ENCODE results near the gene MYOD1. TPM values are rescaled to one million over a fixed set of nuclear protein-coding genes. Genes with fewer than 3 reads are reported as not detected.

The MYOD1 gene
- total RNA-seq, 1 experiment from 2014 or later = not detected

DNA sequence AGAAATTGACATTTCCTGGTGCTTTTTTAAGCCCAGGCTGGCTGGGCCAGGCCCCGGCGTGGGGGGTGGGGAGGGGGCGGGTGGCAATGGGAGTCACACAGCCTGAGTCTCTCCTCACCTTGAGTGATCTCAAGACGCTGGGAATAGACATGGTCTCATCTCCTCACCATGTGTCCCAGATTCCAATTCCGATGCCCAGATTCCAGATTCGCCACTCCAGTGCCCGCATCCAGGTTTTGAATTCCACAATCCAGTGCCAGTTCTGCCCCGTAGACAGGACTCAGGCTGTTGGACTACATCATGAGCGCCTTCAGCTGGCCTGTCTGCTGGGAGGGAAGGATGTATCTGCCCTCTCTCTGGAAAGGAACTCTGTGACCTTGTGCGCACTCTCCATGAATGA is 34.3 kb downstream of the MYOD1 start:
- DNase-seq (ENCODE audit: low read depth, low spot score) = no peak
- Histone ChIP-seq H3K36me3 (ENCODE audit: control insufficient read depth, insufficient read depth, low read length) (no peaks in the 10 kb centered on the region), H3K9me3 (ENCODE audit: control insufficient read depth, insufficient read depth, low read depth, low read length) (no peaks in the 10 kb centered on the region), H3K4me3 (ENCODE audit: low read depth in 2 of 2, low read length in 2 of 2) (no peak overlapping the region), H3K4me1 (ENCODE audit: control insufficient read depth, insufficient read depth, low read length) (no peaks in the 10 kb centered on the region), H3K27me3 (ENCODE audit: control insufficient read depth, insufficient read depth, low read length) (peaks cover 4% of the 10 kb centered on the region; the same call in 1 of the 2 replicates), H3K27ac (ENCODE audit: low read length) (no peak overlapping the region)
- CTCF ChIA-PET = no interaction called here
- no peak for TF ChIP-seq TCF7L2 (IDR thresholded peaks at IDR 0.05; ENCODE audit: low read depth, low read length)
- no peak for TF ChIP-seq POLR2AphosphoS5 (IDR thresholded peaks at IDR 0.05; ENCODE audit: low read depth, low read length)
- no peak for TF ChIP-seq SIN3A (IDR thresholded peaks at IDR 0.05; ENCODE audit: borderline replicate concordance, insufficient read depth, low read depth, low read length)
- TF ChIP-seq, protein P1, sequence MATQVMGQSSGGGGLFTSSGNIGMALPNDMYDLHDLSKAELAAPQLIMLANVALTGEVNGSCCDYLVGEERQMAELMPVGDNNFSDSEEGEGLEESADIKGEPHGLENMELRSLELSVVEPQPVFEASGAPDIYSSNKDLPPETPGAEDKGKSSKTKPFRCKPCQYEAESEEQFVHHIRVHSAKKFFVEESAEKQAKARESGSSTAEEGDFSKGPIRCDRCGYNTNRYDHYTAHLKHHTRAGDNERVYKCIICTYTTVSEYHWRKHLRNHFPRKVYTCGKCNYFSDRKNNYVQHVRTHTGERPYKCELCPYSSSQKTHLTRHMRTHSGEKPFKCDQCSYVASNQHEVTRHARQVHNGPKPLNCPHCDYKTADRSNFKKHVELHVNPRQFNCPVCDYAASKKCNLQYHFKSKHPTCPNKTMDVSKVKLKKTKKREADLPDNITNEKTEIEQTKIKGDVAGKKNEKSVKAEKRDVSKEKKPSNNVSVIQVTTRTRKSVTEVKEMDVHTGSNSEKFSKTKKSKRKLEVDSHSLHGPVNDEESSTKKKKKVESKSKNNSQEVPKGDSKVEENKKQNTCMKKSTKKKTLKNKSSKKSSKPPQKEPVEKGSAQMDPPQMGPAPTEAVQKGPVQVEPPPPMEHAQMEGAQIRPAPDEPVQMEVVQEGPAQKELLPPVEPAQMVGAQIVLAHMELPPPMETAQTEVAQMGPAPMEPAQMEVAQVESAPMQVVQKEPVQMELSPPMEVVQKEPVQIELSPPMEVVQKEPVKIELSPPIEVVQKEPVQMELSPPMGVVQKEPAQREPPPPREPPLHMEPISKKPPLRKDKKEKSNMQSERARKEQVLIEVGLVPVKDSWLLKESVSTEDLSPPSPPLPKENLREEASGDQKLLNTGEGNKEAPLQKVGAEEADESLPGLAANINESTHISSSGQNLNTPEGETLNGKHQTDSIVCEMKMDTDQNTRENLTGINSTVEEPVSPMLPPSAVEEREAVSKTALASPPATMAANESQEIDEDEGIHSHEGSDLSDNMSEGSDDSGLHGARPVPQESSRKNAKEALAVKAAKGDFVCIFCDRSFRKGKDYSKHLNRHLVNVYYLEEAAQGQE (IDR thresholded peaks at IDR 0.05; ENCODE audit: insufficient read depth in 1 of 2, low read depth in 2 of 2, low read length in 1 of 2) = no peak
- TF ChIP-seq, protein P2, sequence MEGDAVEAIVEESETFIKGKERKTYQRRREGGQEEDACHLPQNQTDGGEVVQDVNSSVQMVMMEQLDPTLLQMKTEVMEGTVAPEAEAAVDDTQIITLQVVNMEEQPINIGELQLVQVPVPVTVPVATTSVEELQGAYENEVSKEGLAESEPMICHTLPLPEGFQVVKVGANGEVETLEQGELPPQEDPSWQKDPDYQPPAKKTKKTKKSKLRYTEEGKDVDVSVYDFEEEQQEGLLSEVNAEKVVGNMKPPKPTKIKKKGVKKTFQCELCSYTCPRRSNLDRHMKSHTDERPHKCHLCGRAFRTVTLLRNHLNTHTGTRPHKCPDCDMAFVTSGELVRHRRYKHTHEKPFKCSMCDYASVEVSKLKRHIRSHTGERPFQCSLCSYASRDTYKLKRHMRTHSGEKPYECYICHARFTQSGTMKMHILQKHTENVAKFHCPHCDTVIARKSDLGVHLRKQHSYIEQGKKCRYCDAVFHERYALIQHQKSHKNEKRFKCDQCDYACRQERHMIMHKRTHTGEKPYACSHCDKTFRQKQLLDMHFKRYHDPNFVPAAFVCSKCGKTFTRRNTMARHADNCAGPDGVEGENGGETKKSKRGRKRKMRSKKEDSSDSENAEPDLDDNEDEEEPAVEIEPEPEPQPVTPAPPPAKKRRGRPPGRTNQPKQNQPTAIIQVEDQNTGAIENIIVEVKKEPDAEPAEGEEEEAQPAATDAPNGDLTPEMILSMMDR (IDR thresholded peaks at IDR 0.05) = no peak
- POLR2A ChIA-PET = no interaction called here
- in situ Hi-C loops (cut with HindIII; ENCODE audit: low pct_unique_long_range_greater_than_20kb, low sequenced_read_pairs) = no loop called here
- intact Hi-C loops (cut with micrococcal nuclease; ENCODE audit: unreplicated experiment) = no loop called here
- no peak for ATAC-seq
- no TSS peak for BruUV-seq (replicated peaks)

GRCh38 chr11:17755891-17756290 is 36.5 kb downstream of the MYOD1 start:
- Histone ChIP-seq H3K9me3 (ENCODE audit: control insufficient read depth, insufficient read depth, low read depth, low read length) (no peaks in the 10 kb centered on the region), H3K27ac (ENCODE audit: low read length) (no peak overlapping the region), H3K4me3 (ENCODE audit: low read depth in 2 of 2, low read length in 2 of 2) (no peak overlapping the region), H3K27me3 (ENCODE audit: control insufficient read depth, insufficient read depth, low read length) (peaks cover 4% of the 10 kb centered on the region; the same call in 1 of the 2 replicates), H3K36me3 (ENCODE audit: control insufficient read depth, insufficient read depth, low read length) (no peaks in the 10 kb centered on the region), H3K4me1 (ENCODE audit: control insufficient read depth, insufficient read depth, low read length) (no peaks in the 10 kb centered on the region)
- in situ Hi-C loops (cut with HindIII; ENCODE audit: low pct_unique_long_range_greater_than_20kb, low sequenced_read_pairs) = no loop called here
- no peak for DNase-seq (ENCODE audit: low read depth, low spot score)
- ChIA-PET CTCF (no interaction called here), POLR2A (no interaction called here)
- intact Hi-C loops (cut with micrococcal nuclease; ENCODE audit: unreplicated experiment) = no loop called here
- TF ChIP-seq, protein P2 (IDR thresholded peaks at IDR 0.05) = no peak
- no peak for TF ChIP-seq SIN3A (IDR thresholded peaks at IDR 0.05; ENCODE audit: borderline replicate concordance, insufficient read depth, low read depth, low read length)
- TF ChIP-seq POLR2AphosphoS5 (IDR thresholded peaks at IDR 0.05; ENCODE audit: low read depth, low read length) = no peak
- TF ChIP-seq TCF7L2 (IDR thresholded peaks at IDR 0.05; ENCODE audit: low read depth, low read length) = no peak
- TF ChIP-seq, protein P1 (IDR thresholded peaks at IDR 0.05; ENCODE audit: insufficient read depth in 1 of 2, low read depth in 2 of 2, low read length in 1 of 2) = no peak
- no TSS peak for BruUV-seq (replicated peaks)
- no peak for ATAC-seq

All from Panc1 (cell line).